ENCODE data around the gene SERPINI1.

The SERPINI1 gene

DNA sequence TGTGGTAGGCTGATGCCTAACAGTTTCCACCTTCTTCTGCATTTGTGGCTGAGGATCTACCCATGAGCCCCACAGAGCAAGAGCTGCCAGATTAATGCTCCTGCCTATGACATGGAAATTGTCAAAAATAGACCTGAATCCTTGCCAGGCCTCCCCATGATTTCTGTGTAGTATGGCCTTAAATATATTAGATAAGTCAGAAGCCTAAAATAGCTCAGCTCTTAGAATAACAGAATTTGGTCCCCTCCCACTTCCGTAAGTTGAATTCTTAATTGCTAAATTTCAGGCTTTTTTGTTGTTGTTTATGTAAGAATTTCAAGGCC, 129.0 kb downstream of the SERPINI1 start:
- DNase-seq (ENCODE audit: low read depth), result no peak
- H3K4me3 ChIP-seq (ENCODE audit: low read depth, low read length), result no peak overlapping the region
- in situ Hi-C loops (cut with HindIII; ENCODE audit: low sequenced_read_pairs), result no loop called here
- TF ChIP-seq, protein P1, sequence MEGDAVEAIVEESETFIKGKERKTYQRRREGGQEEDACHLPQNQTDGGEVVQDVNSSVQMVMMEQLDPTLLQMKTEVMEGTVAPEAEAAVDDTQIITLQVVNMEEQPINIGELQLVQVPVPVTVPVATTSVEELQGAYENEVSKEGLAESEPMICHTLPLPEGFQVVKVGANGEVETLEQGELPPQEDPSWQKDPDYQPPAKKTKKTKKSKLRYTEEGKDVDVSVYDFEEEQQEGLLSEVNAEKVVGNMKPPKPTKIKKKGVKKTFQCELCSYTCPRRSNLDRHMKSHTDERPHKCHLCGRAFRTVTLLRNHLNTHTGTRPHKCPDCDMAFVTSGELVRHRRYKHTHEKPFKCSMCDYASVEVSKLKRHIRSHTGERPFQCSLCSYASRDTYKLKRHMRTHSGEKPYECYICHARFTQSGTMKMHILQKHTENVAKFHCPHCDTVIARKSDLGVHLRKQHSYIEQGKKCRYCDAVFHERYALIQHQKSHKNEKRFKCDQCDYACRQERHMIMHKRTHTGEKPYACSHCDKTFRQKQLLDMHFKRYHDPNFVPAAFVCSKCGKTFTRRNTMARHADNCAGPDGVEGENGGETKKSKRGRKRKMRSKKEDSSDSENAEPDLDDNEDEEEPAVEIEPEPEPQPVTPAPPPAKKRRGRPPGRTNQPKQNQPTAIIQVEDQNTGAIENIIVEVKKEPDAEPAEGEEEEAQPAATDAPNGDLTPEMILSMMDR (IDR thresholded peaks at IDR 0.05; ENCODE audit: low read depth, low read length, missing control alignments), result no peak

DNA sequence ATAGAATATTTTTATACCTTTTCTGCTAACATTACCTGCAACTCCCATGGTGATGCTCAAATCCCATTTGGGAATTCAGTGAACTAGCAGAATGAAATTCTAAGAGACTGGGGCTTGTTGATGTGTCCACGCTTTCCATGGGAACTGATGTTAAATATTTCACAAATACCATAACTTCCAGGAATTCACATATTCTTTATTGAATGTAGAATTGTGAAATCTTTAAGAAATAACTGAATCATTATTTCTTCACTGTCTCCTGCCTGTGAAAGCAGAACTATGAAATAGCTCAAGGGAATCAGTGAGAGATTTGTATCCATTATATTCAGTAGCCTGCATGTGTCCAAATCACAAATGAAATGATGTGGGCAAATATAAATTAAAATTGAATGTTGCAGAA, 130.8 kb downstream of the SERPINI1 start:
- in situ Hi-C loops (cut with HindIII; ENCODE audit: low sequenced_read_pairs), result no loop called here
- H3K4me3 ChIP-seq (ENCODE audit: low read depth, low read length), result no peak overlapping the region
- no peak for DNase-seq (ENCODE audit: low read depth)
- TF ChIP-seq, protein P1 (IDR thresholded peaks at IDR 0.05; ENCODE audit: low read depth, low read length, missing control alignments), result no peak

DNA sequence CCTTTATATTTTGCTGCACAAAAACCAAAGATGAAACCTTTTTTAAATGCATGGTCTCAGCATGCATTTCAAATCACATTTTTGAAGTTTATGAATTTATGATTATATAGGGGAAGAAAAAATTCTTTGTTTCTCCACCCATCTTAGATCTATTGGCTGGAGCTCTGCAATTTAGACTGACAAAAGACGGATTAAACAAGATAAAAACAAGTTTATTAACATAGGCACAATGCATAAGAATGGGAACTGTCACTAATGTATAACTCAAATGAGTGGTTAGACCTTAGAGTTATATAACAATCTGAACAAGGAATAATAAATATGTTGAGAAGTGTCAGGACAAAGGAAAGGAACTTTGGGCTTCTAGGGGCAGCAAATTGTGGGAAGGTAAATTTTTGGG, 132.5 kb downstream of the SERPINI1 start:
- H3K4me3 ChIP-seq (ENCODE audit: low read depth, low read length), result no peak overlapping the region
- TF ChIP-seq, protein P1 (IDR thresholded peaks at IDR 0.05; ENCODE audit: low read depth, low read length, missing control alignments), result no peak
- DNase-seq (ENCODE audit: low read depth), result no peak
- in situ Hi-C loops (cut with HindIII; ENCODE audit: low sequenced_read_pairs), result no loop called here

DNA sequence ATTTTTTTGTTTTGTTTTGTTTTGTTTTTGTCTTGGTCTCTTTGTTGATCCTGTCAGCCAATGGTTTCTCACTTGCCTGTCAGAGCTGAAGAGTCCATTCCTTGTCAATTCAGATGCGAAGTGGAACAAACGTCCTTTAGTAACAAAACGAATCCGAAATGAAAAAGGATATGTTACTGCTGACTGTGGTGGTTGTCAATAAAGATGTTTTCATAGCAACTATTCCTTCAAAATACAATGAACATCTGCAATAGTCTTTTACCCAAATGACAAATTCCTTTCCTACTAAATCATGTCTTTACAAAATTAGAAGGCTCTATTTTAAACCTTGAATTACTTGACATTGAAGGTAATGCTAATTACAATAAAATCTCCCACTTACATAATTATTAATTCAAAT, 134.7 kb downstream of the SERPINI1 start:
- TF ChIP-seq, protein P1 (IDR thresholded peaks at IDR 0.05; ENCODE audit: low read depth, low read length, missing control alignments), result no peak
- no peak overlapping the region for H3K4me3 ChIP-seq (ENCODE audit: low read depth, low read length)
- in situ Hi-C loops (cut with HindIII; ENCODE audit: low sequenced_read_pairs), result no loop called here
- no peak for DNase-seq (ENCODE audit: low read depth)

DNA sequence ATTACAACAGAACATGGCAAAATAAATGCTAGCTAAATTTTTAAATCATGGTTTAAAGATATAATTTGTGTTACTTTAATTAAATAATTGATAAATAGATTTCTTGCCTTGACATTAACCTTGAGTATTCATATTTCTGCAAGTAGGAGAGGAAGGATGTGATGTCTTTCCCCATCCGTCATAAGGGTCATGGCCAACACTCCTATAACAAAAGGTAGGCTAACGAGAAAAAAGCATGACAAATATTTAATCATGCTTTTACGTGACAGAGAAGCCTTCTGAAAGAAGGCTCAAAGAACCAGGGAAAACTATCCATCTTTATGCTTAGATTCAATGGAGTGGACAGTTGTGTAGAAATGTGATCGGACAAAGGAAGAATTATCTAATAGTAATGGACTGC, 135.2 kb downstream of the SERPINI1 start:
- H3K4me3 ChIP-seq (ENCODE audit: low read depth, low read length), result no peak overlapping the region
- no peak for DNase-seq (ENCODE audit: low read depth)
- in situ Hi-C loops (cut with HindIII; ENCODE audit: low sequenced_read_pairs), result no loop called here
- TF ChIP-seq, protein P1 (IDR thresholded peaks at IDR 0.05; ENCODE audit: low read depth, low read length, missing control alignments), result no peak

DNA sequence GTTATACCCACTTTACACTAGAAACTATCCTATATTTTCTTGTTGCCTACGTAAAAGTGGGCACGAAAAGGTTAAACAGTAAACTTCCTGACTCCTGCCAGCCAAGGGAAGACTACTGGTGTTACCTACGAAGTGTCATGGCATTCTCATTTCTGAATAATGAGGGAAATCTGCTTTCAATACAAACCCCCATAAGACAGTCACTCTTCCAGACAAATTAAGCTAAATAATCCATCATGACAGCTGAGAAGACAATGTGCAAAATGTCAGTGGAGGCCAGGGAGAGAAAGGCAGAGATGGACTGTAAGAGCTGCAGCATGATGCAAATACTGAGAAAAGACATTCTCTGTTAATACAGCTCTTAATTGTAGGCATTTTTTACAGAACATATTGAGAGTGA, 136.5 kb downstream of the SERPINI1 start:
- TF ChIP-seq, protein P1 (IDR thresholded peaks at IDR 0.05; ENCODE audit: low read depth, low read length, missing control alignments), result no peak
- in situ Hi-C loops (cut with HindIII; ENCODE audit: low sequenced_read_pairs), result no loop called here
- no peak for DNase-seq (ENCODE audit: low read depth)
- H3K4me3 ChIP-seq (ENCODE audit: low read depth, low read length), result no peak overlapping the region

DNA sequence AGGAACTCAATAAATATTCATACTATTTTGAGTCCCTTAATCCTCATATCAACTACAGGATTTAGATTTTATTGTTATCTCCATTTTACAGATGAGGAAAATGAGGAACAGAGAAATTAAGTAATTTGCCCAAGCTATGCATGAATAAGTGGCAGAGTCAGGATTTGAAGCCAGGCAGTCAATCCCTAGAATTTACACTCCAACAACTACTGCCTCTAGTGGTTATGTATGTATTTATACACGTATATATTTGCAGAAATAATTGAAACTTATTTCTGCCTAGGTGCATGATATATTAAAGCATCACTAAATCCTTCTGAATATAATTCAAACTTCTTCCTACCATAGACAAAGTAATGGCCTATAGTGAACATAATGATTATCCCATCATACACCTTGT, 137.4 kb downstream of the SERPINI1 start:
- TF ChIP-seq, protein P1 (IDR thresholded peaks at IDR 0.05; ENCODE audit: low read depth, low read length, missing control alignments), result no peak
- DNase-seq (ENCODE audit: low read depth), result no peak
- in situ Hi-C loops (cut with HindIII; ENCODE audit: low sequenced_read_pairs), result no loop called here
- no peak overlapping the region for H3K4me3 ChIP-seq (ENCODE audit: low read depth, low read length)
